ENCODE measurements around the gene SNX25. TPM values are rescaled to one million over a fixed set of nuclear protein-coding genes. Genes with fewer than 3 reads are reported as not detected.

SNX25 gene
- total RNA-seq, 2 experiments from 2014 or later = 12.4 to 14.3 TPM

DNA sequence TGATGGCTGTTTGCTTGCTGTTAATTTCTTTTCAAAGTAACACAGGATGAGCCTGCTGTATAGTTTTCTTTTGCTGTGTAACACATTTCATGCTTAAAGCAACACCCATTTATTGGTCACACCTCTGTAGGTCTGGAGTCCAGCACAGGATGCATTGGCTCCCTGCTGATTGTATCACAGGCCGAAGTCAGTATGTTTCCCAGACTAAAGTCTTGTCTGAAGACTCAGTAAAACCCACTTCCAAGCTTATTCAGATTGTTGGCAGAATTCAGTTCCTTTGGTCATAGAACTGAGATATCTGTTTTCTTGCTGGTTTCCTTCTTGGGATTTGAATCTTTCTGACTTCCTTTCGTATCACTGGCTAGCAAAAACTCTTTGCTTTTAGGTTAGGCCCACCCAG is 132.0 kb downstream of the SNX25 start:
- DNase-seq = no peak
- Mint-ChIP-seq H3K9me3 (peaks cover 1% of the 10 kb centered on the region), H3K27me3 (no peaks in the 10 kb centered on the region), H3K36me3 (peaks cover 38% of the 10 kb centered on the region), H3K4me1 (peaks cover 43% of the 10 kb centered on the region), H3K4me3 (no peak overlapping the region), H3K27ac (no peak overlapping the region)

GRCh38 chr4:185341841-185342240 is 132.4 kb downstream of the SNX25 start:
- DNase-seq = no peak
- Mint-ChIP-seq H3K4me1 (peaks cover 43% of the 10 kb centered on the region), H3K36me3 (peaks cover 35% of the 10 kb centered on the region), H3K4me3 (no peak overlapping the region), H3K27me3 (no peaks in the 10 kb centered on the region), H3K27ac (no peak overlapping the region), H3K9me3 (peaks cover 1% of the 10 kb centered on the region)

- peaks cover 41% of the 10 kb centered on the region for H3K36me3 Mint-ChIP-seq
- peaks cover 43% of the 10 kb centered on the region for H3K4me1 Mint-ChIP-seq
- DNase-seq = no peak
- no peaks in the 10 kb centered on the region for H3K27me3 Mint-ChIP-seq
- peaks cover under 1% of the 10 kb centered on the region for H3K9me3 Mint-ChIP-seq
- H3K27ac Mint-ChIP-seq = peak overlapping the region; percentile 82
- no peak overlapping the region for H3K4me3 Mint-ChIP-seq
These were observed 134.6 kb downstream of the SNX25 start for GRCh38 chr4:185343726-185344581.

- Mint-ChIP-seq H3K27ac (peak overlapping the region; percentile 82), H3K27me3 (no peaks in the 10 kb centered on the region), H3K36me3 (peaks cover 41% of the 10 kb centered on the region), H3K9me3 (no peaks in the 10 kb centered on the region), H3K4me3 (peak overlapping the region; percentile 63), H3K4me1 (peaks cover 38% of the 10 kb centered on the region)
- DNase-seq = no peak
These were observed 135.5 kb downstream of the SNX25 start for GRCh38 chr4:185344743-185345538.

GRCh38 chr4:185346975-185347601 is 137.7 kb downstream of the SNX25 start:
- no peaks in the 10 kb centered on the region for H3K9me3 Mint-ChIP-seq
- DNase-seq = no peak
- H3K27ac Mint-ChIP-seq = no peak overlapping the region
- H3K36me3 Mint-ChIP-seq = peaks cover 39% of the 10 kb centered on the region
- H3K27me3 Mint-ChIP-seq = no peaks in the 10 kb centered on the region
- no peak overlapping the region for H3K4me3 Mint-ChIP-seq
- H3K4me1 Mint-ChIP-seq = peaks cover 24% of the 10 kb centered on the region

- H3K9me3 Mint-ChIP-seq = no peaks in the 10 kb centered on the region
- H3K27me3 Mint-ChIP-seq = no peaks in the 10 kb centered on the region
- no peaks in the 10 kb centered on the region for H3K4me1 Mint-ChIP-seq
- peaks cover 35% of the 10 kb centered on the region for H3K36me3 Mint-ChIP-seq
- no peak overlapping the region for H3K4me3 Mint-ChIP-seq
- DNase-seq = no peak
- H3K27ac Mint-ChIP-seq = no peak overlapping the region
These were observed 142.3 kb downstream of the SNX25 start for GRCh38 chr4:185351691-185352090.

- Mint-ChIP-seq H3K4me1 (peaks cover 4% of the 10 kb centered on the region), H3K9me3 (no peaks in the 10 kb centered on the region), H3K36me3 (peaks cover 30% of the 10 kb centered on the region), H3K27ac (no peak overlapping the region), H3K27me3 (no peaks in the 10 kb centered on the region), H3K4me3 (no peak overlapping the region)
- DNase-seq = no peak
These were observed 142.8 kb downstream of the SNX25 start for GRCh38 chr4:185352202-185352601.

GRCh38 chr4:185352741-185353140 is 143.3 kb downstream of the SNX25 start:
- Mint-ChIP-seq H3K9me3 (no peaks in the 10 kb centered on the region), H3K36me3 (peaks cover 29% of the 10 kb centered on the region), H3K4me1 (peaks cover 8% of the 10 kb centered on the region), H3K4me3 (no peak overlapping the region), H3K27ac (no peak overlapping the region), H3K27me3 (no peaks in the 10 kb centered on the region)
- DNase-seq = no peak

DNA sequence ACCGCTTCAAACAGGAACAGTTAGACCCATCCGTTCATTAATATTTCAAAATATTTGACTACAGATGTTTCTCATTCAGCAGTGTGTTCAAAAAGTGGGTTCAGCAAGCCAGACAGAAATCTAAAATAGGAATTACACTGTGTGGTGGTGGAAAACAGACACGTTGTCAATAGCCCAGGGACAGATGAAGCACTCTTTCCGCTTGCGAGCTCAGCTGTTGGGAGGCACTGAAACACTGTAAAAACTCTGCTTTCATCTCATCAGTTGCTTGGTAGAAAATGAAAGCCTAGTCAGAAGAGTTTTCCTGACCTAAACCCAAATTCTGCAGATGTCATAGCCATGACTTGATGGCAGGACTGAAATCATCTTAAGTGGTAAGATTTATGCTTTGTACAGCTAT is 147.8 kb downstream of the SNX25 start:
- H3K27me3 Mint-ChIP-seq = no peaks in the 10 kb centered on the region
- no peak for DNase-seq
- H3K4me1 Mint-ChIP-seq = peaks cover 8% of the 10 kb centered on the region
- H3K4me3 Mint-ChIP-seq = no peak overlapping the region
- no peak overlapping the region for H3K27ac Mint-ChIP-seq
- no peaks in the 10 kb centered on the region for H3K9me3 Mint-ChIP-seq
- H3K36me3 Mint-ChIP-seq = peaks cover 11% of the 10 kb centered on the region

- H3K36me3 Mint-ChIP-seq = peaks cover 9% of the 10 kb centered on the region
- no peak overlapping the region for H3K4me3 Mint-ChIP-seq
- no peaks in the 10 kb centered on the region for H3K27me3 Mint-ChIP-seq
- no peaks in the 10 kb centered on the region for H3K9me3 Mint-ChIP-seq
- peaks cover 8% of the 10 kb centered on the region for H3K4me1 Mint-ChIP-seq
- DNase-seq = no peak
- no peak overlapping the region for H3K27ac Mint-ChIP-seq
These were observed 148.5 kb downstream of the SNX25 start for GRCh38 chr4:185357733-185358440.

- H3K4me1 Mint-ChIP-seq = peaks cover 8% of the 10 kb centered on the region
- H3K27ac Mint-ChIP-seq = no peak overlapping the region
- H3K36me3 Mint-ChIP-seq = peaks cover 9% of the 10 kb centered on the region
- H3K27me3 Mint-ChIP-seq = no peaks in the 10 kb centered on the region
- DNase-seq = no peak
- H3K4me3 Mint-ChIP-seq = no peak overlapping the region
- no peaks in the 10 kb centered on the region for H3K9me3 Mint-ChIP-seq
These were observed 149.1 kb downstream of the SNX25 start for GRCh38 chr4:185358514-185358913.

GRCh38 chr4:185358959-185359358 is 149.6 kb downstream of the SNX25 start:
- peaks cover 8% of the 10 kb centered on the region for H3K4me1 Mint-ChIP-seq
- peaks cover 9% of the 10 kb centered on the region for H3K36me3 Mint-ChIP-seq
- H3K27me3 Mint-ChIP-seq = no peaks in the 10 kb centered on the region
- H3K27ac Mint-ChIP-seq = no peak overlapping the region
- DNase-seq = no peak
- H3K9me3 Mint-ChIP-seq = no peaks in the 10 kb centered on the region
- no peak overlapping the region for H3K4me3 Mint-ChIP-seq

- H3K9me3 Mint-ChIP-seq = no peaks in the 10 kb centered on the region
These were observed 150.5 kb downstream of the SNX25 start for GRCh38 chr4:185359767-185360446.

GRCh38 chr4:185361872-185362271 is 152.5 kb downstream of the SNX25 start:
- Mint-ChIP-seq H3K36me3 (peaks cover 9% of the 10 kb centered on the region), H3K4me1 (peaks cover 8% of the 10 kb centered on the region), H3K27me3 (no peaks in the 10 kb centered on the region)

More at GRCh38 chr4:185359767-185360446, 150.5 kb downstream of the SNX25 start:
- H3K4me1 Mint-ChIP-seq = peaks cover 8% of the 10 kb centered on the region
- DNase-seq = no peak
- no peak overlapping the region for H3K27ac Mint-ChIP-seq
- no peaks in the 10 kb centered on the region for H3K27me3 Mint-ChIP-seq
- H3K36me3 Mint-ChIP-seq = peaks cover 9% of the 10 kb centered on the region
- H3K4me3 Mint-ChIP-seq = no peak overlapping the region

More at GRCh38 chr4:185361872-185362271, 152.5 kb downstream of the SNX25 start:
- no peak overlapping the region for H3K27ac Mint-ChIP-seq
- no peak for DNase-seq
- H3K9me3 Mint-ChIP-seq = no peaks in the 10 kb centered on the region
- no peak overlapping the region for H3K4me3 Mint-ChIP-seq

Measured in activated naive CD8-positive, alpha-beta T cell treated with anti-CD3 and anti-CD28 coated beads for 36 hours (primary cell).